Adipose tissue (tissue), 3 donors: ENCODE measurements around the gene THOC2. TPM values are rescaled to one million over a fixed set of nuclear protein-coding genes. Genes with fewer than 3 reads are reported as not detected.
"Not testable (repeated sequence)": the region's sequence is repeated elsewhere in the genome, so short reads cannot be mapped to it uniquely, and the experiment has no call there.

Source experiments
- H3K27ac ChIP-seq: one replicate; pipeline ENCODE4 v1.5.1; 2013; ENCODE audit warnings: low read depth, low read length
- WGBS, 3 donors: extraction: QIAGEN DNeasy Blood & Tissue Kit; methylation state at CpG; one replicate each; pipeline ENCODE4 v1.1.7; 2013; 5-methylcytosine and 5-hydroxymethylcytosine counted together
- polyA plus RNA-seq, 3 donors: library from polyadenylated mRNA; stranded (reverse); fragments of 200-250 nt; gene quantifications; one replicate each; pipeline ENCODE4 v1.2.3, GENCODE V29; 2013
- donor health status: healthy with polysubstance abuse.
- donor health status: Bipolar disorder and iron deficiency.
- donor health status: healthy.

The THOC2 gene
- polyA plus RNA-seq, 3 donors, result 15.5 to 22.6 (median 20.5) TPM

GRCh38 chrX:123695242-123695641, 37.6 kb downstream of the THOC2 start:
- no peak overlapping the region for H3K27ac ChIP-seq

DNA sequence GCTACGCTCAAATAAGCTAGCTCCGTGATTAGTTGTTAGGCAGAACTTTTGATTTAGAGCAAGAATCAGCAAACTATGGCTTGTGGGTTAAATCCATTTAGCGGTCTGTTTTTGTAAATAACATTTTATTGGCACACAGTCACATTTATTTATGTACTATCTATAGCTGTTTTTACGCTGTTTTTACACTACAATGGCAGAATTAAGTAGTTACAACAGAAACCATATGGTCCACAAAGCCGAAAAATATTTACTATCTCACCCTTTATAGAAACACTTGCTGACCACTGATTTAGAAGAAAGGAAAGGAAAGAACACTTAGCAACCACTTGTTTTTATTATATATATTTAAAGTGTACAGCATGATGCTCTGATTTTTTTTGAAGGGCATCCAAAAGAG, 41.1 kb downstream of the THOC2 start:
- H3K27ac ChIP-seq, result no peak overlapping the region
- 82 to 100% (median 97%) methylated on average over 5 of the region's 5 CpGs for whole genome bisulfite sequencing, 3 donors

- no peak overlapping the region for H3K27ac ChIP-seq
- 84 to 100% (median 100%) methylated on average over 1 of the region's 1 CpG for WGBS, 3 donors
Observed at GRCh38 chrX:123688524-123688923, 44.3 kb downstream of the THOC2 start.

DNA sequence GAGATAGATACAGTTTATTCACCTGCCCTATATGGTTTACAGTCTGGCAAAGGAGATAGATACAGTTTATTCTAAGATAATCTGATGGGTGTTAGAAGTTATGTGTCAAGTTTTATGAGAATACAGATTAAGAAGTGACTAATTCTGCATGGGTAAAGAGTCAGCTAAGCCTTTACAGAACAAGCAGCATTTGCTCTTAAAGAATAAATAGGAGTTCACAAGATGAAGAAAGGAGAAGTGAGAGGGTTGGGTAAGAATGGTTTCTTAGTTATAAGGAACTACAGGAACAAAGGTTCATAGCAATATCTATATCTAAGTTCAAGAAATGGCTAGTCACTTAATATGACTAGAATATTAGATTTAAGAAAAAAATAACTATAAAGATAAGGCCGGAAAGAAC, 47.6 kb downstream of the THOC2 start:
- no peak overlapping the region for H3K27ac ChIP-seq
- WGBS, 3 donors, result 73 to 80% (median 79%) methylated on average over 1 of the region's 1 CpG

DNA sequence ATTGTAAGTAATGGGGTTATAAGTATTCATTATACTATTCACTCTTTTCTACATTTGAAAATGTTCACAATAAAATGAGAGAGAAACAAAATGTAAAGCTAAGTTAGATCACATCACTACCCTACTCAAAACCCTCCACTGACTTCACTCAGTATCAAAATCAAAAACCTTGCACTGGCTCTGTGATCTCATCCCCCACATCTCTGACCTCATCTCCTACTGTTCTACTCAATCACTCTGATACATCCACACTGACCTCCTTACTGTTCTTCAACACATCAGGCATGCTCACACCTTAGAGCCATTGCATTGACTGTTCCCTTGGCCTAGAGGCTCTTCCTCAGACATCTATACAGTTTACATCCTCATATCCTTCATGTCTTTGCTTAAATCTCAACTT, 50.7 kb downstream of the THOC2 start:
- H3K27ac ChIP-seq, result no peak overlapping the region

DNA sequence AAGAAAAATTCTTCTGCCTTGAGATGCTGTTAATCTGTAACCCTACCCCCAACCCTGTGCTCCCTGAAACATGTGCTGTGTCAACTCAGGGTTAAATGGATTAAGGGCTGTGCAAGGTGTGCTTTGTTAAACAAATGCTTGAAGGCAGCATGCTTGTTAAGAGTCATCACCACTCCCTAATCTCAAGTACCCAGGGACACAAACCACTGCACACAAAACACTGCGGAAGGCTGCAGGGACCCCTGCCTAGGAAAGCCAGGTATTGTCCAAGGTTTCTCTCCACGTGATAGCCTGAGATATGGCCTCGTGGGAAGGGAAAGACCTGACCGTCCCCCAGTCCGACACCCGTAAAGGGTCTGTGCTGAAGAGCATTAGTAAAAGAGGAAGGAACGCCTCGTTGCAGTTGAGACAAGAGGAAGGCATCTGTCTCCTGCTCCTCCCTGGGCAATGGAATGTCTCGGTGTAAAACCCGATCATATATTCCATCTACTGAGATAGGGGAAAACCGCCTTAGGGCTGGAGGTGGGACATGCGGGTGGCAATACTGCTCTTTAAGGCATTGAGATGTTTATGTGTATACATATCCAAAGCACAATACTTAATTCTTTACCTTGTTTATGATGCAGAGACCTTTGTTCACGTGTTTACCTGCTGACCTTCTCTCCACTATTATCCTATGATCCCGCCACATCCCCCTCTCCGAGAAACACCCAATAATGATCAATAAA, 53.0 kb downstream of the THOC2 start:
- WGBS, 3 donors, result 85 to 93% (median 86%) methylated on average over 12 to 15 of the region's 15 CpGs
- not testable (repeated sequence) for H3K27ac ChIP-seq

DNA sequence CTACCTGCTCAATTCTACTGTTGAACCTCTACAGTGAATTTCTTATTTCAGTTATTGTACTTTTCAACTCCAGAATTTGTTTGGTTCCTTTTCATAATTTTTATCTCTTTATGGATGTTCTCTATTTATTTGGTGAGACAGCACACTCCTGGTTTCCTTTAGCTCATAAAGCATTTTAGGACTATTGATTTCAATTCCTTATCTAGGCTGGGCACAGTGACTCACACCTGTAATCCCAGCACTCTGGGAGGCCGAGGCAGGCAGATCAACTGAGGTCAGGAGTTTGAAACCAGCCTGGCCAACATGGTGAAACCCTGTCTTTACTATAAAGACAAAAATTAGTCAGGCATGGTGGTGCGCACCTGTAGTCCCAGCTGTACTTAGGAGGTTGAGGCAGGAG, 57.7 kb downstream of the THOC2 start:
- no peak overlapping the region for H3K27ac ChIP-seq
- WGBS, 3 donors, result 82 to 96% (median 95%) methylated on average over 2 of the region's 2 CpGs

- 70 to 94% (median 91%) methylated on average over 1 of the region's 1 CpG for WGBS, 3 donors
- H3K27ac ChIP-seq, result no peak overlapping the region
Observed at GRCh38 chrX:123673813-123674212, 59.0 kb downstream of the THOC2 start.

DNA sequence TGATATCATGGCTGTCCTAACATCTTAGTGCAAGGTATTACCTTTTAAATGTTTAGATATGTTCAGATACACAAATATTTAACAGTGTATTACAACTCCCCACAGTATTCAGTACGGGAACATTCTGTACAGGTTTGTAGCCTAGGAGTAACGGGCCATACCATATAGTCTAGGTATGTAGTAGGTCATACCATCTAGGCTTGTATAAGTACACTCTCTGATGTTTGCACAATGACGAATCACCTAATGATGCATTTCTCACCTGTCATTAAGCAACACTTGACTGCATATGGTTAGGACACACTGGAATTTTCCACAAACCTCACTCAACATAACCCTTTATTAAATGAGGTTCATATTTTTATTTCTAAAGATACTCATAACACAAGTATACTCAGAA, 67.7 kb downstream of the THOC2 start:
- H3K27ac ChIP-seq, result no peak overlapping the region
- WGBS, 3 donors, result 84 to 95% (median 85%) methylated on average over 3 of the region's 3 CpGs

DNA sequence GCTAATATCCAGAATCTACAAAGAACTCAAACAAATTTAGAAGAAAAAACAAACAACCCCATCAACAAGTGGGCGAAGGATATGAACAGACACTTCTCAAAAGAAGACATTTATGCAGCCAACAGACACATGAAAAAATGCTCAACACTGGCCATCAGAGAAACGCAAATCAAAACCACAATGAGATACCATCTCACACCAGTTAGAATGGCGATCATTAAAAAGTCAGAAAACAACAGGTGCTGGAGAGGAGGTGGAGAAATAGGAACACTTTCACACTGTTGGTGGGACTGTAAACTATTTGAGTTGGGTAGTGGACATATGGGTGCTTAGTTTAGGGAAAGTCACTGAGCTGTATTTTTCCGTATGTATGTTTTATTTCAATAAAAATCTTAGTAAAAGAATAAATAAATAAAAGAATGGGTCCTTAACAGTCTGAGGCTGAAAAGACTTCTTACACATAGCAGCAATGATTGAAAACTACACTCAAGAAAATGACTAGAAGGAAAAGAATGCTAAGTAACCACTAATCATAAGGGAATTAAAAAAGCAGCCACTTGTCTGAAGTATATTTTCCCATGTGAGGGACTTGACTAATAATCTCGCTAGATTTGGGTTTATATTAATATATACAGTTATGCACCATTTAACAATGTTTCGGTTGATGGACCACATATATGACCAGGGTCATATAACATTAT, 68.2 kb downstream of the THOC2 start:
- H3K27ac ChIP-seq, result not testable (repeated sequence)
- WGBS, 3 donors, result 88 to 99% (median 89%) methylated on average over 6 of the region's 6 CpGs

DNA sequence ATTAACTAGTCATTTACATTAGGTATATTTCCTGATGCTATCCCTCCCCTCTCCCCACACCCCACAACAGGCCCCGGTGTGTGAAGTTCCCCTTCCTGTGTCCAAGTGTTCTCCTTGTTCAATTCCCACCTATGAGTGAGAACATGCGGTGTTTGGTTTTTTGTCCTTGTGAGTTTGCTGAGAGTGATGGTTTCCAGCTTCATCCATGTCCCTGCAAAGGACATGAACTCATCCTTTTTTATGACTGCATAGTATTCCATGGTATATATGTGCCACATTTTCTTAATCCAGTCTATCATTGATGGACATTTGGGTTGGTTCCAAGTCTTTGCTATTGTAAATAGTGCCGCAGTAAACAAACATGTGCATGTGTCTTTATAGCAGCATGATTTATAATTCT, 69.1 kb downstream of the THOC2 start:
- not testable (repeated sequence) for H3K27ac ChIP-seq
- 95 to 96% (median 96%) methylated on average over 3 of the region's 3 CpGs for WGBS, 3 donors

- H3K27ac ChIP-seq, result not testable (repeated sequence)
- 93 to 98% (median 94%) methylated on average over 9 of the region's 9 CpGs for WGBS, 3 donors
Observed at GRCh38 chrX:123656507-123656906, 76.3 kb downstream of the THOC2 start.

DNA sequence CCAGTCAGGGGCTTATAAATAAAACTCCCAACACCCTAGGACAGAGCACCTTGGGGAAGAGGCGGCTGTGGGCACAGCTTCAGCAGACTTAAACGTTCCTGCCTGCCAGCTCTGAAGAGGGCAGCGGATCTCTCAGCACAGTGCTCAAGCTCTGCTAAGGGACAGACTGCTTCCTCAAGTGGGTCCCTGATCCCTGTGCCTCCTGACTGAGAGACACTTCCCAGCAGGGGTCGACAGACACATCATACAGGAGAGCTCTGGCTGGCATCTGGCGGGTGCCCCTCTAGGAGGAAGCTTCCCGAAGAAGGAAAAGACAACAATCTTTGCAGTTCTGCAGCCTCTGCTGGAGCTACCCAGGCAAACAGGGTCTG, 84.1 kb downstream of the THOC2 start:
- 57 to 71% (median 69%) methylated on average over 6 of the region's 6 CpGs for WGBS, 3 donors
- not testable (repeated sequence) for H3K27ac ChIP-seq

DNA sequence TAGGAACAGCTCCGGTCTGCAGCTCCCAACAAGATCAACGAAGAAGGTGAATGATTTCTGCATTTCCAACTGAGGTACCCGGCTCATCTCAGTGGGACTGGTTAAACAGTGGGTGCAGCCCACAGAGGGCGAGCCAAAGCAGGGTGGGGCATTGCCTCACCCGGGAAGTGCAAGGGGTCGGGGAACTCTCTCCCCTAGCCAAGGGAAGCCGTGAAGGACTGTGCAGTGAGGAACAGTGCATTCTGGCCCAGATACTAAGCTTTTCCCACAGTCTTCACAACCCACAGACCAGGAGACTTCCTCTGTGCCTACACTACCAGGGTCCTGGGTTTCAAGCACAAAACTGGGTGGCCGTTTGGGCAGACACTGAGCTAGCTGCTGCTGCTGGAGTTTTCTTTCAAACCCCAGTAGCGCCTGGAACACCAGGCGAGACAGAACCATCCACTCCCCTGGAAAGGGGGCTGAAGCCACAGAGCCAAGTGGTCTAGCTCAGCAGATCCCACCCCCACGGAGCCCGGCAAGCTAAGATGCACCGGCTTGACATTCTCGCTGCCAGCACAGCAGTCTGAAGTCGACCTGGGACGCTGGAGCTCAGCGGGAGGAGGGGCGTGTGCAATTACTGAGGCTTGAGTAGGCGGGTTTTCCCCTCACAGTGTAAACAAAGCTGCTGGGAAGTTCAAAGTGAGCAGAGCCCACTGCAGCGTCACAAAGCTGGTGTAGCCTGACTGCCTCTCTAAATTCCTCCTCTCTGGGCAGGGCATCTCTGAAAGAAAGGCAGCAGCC, 84.6 kb downstream of the THOC2 start:
- WGBS, 3 donors, result 57 to 71% (median 59%) methylated on average over 20 of the region's 20 CpGs
- no peak overlapping the region for H3K27ac ChIP-seq

- WGBS, 3 donors, result 95 to 97% (median 96%) methylated on average over 4 of the region's 4 CpGs
- H3K27ac ChIP-seq, result no peak overlapping the region
Observed at GRCh38 chrX:123647244-123647643, 85.6 kb downstream of the THOC2 start.

DNA sequence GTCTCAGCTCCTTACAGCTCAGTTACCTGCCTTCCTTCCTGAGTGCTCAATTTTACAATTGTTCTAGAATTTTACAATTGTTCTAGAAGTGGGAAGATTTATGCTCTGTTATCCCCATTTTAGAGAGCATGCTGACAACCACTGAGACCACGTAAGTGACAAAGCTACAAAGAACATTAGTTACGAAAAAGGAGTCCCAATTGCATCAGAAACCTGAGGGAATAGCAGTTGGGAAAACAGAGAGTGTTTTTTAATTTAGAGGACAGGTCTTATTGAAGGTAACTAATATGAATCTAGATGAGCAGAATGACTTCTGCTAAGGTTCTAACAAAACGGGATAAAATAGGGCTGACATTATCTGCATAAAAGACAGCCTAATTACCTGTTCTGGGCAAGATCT, 103.3 kb downstream of the THOC2 start:
- 81 to 88% (median 85%) methylated on average over 3 of the region's 3 CpGs for WGBS, 3 donors
- no peak overlapping the region for H3K27ac ChIP-seq

- no peak overlapping the region for H3K27ac ChIP-seq
Observed at GRCh38 chrX:123626962-123627361, 105.9 kb downstream of the THOC2 start.

DNA sequence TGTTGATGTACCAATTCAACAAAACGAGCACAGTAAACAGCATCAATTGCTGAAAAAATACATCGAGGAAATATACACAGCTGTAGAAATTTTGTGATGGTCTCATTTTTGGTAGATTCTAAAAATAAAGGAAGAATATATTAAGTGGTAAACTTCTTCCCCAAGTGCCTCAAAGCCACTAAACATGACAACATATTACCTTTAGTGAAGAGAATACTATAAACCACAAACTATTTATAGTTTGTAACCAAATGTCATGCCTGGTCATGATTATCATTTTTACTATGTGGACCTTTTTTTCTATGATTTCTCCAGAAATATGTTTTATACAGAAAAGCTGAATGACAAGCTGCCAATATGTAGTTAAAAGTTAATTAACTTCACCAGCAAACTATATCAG, 106.9 kb downstream of the THOC2 start:
- WGBS, 3 donors, result 72 to 94% (median 87%) methylated on average over 2 of the region's 2 CpGs
- no peak overlapping the region for H3K27ac ChIP-seq

GRCh38 chrX:123625477-123625876, 107.4 kb downstream of the THOC2 start:
- WGBS, 3 donors, result 97 to 100% (median 100%) methylated on average over 1 of the region's 1 CpG
- H3K27ac ChIP-seq, result no peak overlapping the region

- 87 to 100% (median 91%) methylated on average over 1 of the region's 1 CpG for WGBS, 3 donors
- H3K27ac ChIP-seq, result no peak overlapping the region
Observed at GRCh38 chrX:123617007-123617406, 115.8 kb downstream of the THOC2 start.
